Ovary (tissue), 9 donors: Measurements from ENCODE around the gene PHF14. TPM values are rescaled to one million over a fixed set of nuclear protein-coding genes. Genes with fewer than 3 reads are reported as not detected.
A peak's percentile ranks its signal among the peaks of the same experiment; 100 is the strongest.

Experiments
- DNase-seq, 5 donors: peaks; one replicate each; pipeline ENCODE4 v3.0.0-alpha.2; 2019 to 2020
- H3K27ac ChIP-seq, 2 donors: fragments of 200-600 bp; one replicate each; pipeline versions ENCODE4 v1.5.1 to v1.8.0; 2019 to 2022
- H3K27me3 ChIP-seq: fragments of 200-600 bp; one replicate; pipeline ENCODE4 v1.8.0; 2022
- H3K36me3 ChIP-seq: fragments of 200-600 bp; sonication (generic); one replicate; pipeline ENCODE4 v1.5.1; 2019
- H3K4me1 ChIP-seq: one replicate; pipeline ENCODE4 v1.8.1; 2013; ENCODE audit warnings: mild to moderate bottlenecking, moderate library complexity; ENCODE audit not compliant: insufficient read depth
- H3K4me3 ChIP-seq: fragments of 200-600 bp; sonication (generic); one replicate; pipeline ENCODE4 v1.5.1; 2017
- H3K9me3 ChIP-seq, 2 donors: fragments of 200-600 bp in 1 of 2; sonication (generic) in 1 of 2; one replicate each; pipeline versions ENCODE4 v1.5.1 to v1.8.1; 2013 to 2019; ENCODE audit warnings: mild to moderate bottlenecking in 1 of 2, moderate library complexity in 1 of 2
- EP300 ChIP-seq: sonication (generic); formaldehyde crosslinking; IDR thresholded peaks from one replicate; pipeline ENCODE4 v1.6.1; 2017; ENCODE audit warnings: antibody characterized with exemption
- POLR2A ChIP-seq: fragments of 450-650 bp; IDR thresholded peaks from one replicate; pipeline ENCODE4 v1.6.1; 2017; ENCODE audit warnings: antibody characterized with exemption, mild to moderate bottlenecking, moderate library complexity
- WGBS, 3 donors: extraction: QIAGEN DNeasy Blood & Tissue Kit in 1 of 3; methylation state at CpG; one replicate each; pipeline versions ENCODE4 v1.1.5 to v1.1.7; 2013 to 2017; 5-methylcytosine and 5-hydroxymethylcytosine counted together
- intact Hi-C, 4 donors: fragments of 100-400 bp; cut with DNase I; formaldehyde crosslinking; loops; one replicate each; pipeline versions ENCODE4 v1.11.0 to v1.15.1; 2022 to 2023
- polyA plus RNA-seq, 2 donors: library from polyadenylated mRNA; stranded (reverse); fragments of 200-250 nt in 1 of 2; fragments of 350-450 nt in 1 of 2; fragmentation: Illumina TruSeq in 1 of 2; extraction: RNeasy Lipid Tissue Mini Kit (QIAGEN cat#74804) in 1 of 2; gene quantifications; one replicate each; pipeline ENCODE4 v1.2.3, GENCODE V29; 2013 to 2014
- total RNA-seq, 7 donors: library from RNA; depleted of rRNA in 2 of 7; stranded (reverse); fragments of >200 nt in 2 of 7; fragmentation: NEBNext Ultra II Directional in 3 of 7; extraction: Animal tissue kit (Norgen Biotek cat#: 25700) in 3 of 7; gene quantifications; one replicate each; pipeline versions ENCODE4 v1.1.0 to v1.2.4, GENCODE V29; 2016 to 2023
- TF ChIP-seq, protein P1 (sequence below), 3 donors: fragments of 450-650 bp in 2 of 3; fragments of 200-600 bp in 1 of 3; IDR thresholded peaks; one replicate each; pipeline versions ENCODE4 v1.5.1 to v1.8.0; 2016 to 2022; ENCODE audit warnings: antibody characterized with exemption in 3 of 3, mild to moderate bottlenecking in 1 of 3
- donor health status: DM: no; HTN: no; CAD: no; lungs with moderate emphysema.
- donor health status: DM: no; HTN: no; CAD: no.
- donor health status: Bipolar disorder and iron deficiency.
- donor health status: DM: yes; HTN: yes; CAD: no.
- donor health status: DM: no; HTN: no; CAD: no.
- donor health status: DM: yes; HTN: yes; CAD: no.

The PHF14 gene
- total and polyA plus RNA-seq, 9 donors = 20.2 to 41.8 (median 32.0) TPM

GRCh38 chr7:11210374-11210773, 236.7 kb downstream of the PHF14 start:
- Histone ChIP-seq H3K27me3 (no peaks in the 10 kb centered on the region), H3K36me3 (no peaks in the 10 kb centered on the region), H3K4me1 (peaks cover 12% of the 10 kb centered on the region), H3K27ac (no peak overlapping the region), H3K9me3 (no peaks in the 10 kb centered on the region), H3K4me3 (no peak overlapping the region)
- intact Hi-C loops = no loop called here
- WGBS, 3 donors = 95 to 98% (median 96%) methylated on average over 2 of the region's 2 CpGs
- no peak for DNase-seq
- TF ChIP-seq EP300 = no peak

- no peaks in the 10 kb centered on the region for H3K36me3 ChIP-seq
- WGBS, 3 donors = 11 to 20% (median 11%) methylated on average over 4 of the region's 4 CpGs
- DNase-seq = peak in 4 of 5 donors; percentile 39 to 72 (median 50)
- no peaks in the 10 kb centered on the region for H3K9me3 ChIP-seq
- no peaks in the 10 kb centered on the region for H3K27me3 ChIP-seq
- no peak overlapping the region for H3K4me3 ChIP-seq
- H3K4me1 ChIP-seq = peaks cover 11% of the 10 kb centered on the region
- TF ChIP-seq EP300 (no peak), POLR2A (no peak)
- TF ChIP-seq, protein P1, sequence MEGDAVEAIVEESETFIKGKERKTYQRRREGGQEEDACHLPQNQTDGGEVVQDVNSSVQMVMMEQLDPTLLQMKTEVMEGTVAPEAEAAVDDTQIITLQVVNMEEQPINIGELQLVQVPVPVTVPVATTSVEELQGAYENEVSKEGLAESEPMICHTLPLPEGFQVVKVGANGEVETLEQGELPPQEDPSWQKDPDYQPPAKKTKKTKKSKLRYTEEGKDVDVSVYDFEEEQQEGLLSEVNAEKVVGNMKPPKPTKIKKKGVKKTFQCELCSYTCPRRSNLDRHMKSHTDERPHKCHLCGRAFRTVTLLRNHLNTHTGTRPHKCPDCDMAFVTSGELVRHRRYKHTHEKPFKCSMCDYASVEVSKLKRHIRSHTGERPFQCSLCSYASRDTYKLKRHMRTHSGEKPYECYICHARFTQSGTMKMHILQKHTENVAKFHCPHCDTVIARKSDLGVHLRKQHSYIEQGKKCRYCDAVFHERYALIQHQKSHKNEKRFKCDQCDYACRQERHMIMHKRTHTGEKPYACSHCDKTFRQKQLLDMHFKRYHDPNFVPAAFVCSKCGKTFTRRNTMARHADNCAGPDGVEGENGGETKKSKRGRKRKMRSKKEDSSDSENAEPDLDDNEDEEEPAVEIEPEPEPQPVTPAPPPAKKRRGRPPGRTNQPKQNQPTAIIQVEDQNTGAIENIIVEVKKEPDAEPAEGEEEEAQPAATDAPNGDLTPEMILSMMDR (IDR thresholded peaks at IDR 0.05) = peak; percentile 67 to 69 (median 68)
- intact Hi-C loops = no loop called here
- peak overlapping the region in 1 of 2 donors; percentile 16 for H3K27ac ChIP-seq
These were observed 238.5 kb downstream of the PHF14 start for GRCh38 chr7:11212080-11212711.

- H3K36me3 ChIP-seq = no peaks in the 10 kb centered on the region
- peaks cover 8% of the 10 kb centered on the region for H3K4me1 ChIP-seq
- no peak overlapping the region for H3K4me3 ChIP-seq
- intact Hi-C loops = no loop called here
- H3K27me3 ChIP-seq = no peaks in the 10 kb centered on the region
- no peak for TF ChIP-seq POLR2A
- no peak for TF ChIP-seq EP300
- TF ChIP-seq, protein P1 (IDR thresholded peaks at IDR 0.05) = no peak
- H3K9me3 ChIP-seq = no peaks in the 10 kb centered on the region
- WGBS, 3 donors = 3 to 9% (median 4%) methylated on average over 1 of the region's 1 CpG
- H3K27ac ChIP-seq = no peak overlapping the region
- DNase-seq = no peak
These were observed 239.1 kb downstream of the PHF14 start for GRCh38 chr7:11212816-11213215.

DNA sequence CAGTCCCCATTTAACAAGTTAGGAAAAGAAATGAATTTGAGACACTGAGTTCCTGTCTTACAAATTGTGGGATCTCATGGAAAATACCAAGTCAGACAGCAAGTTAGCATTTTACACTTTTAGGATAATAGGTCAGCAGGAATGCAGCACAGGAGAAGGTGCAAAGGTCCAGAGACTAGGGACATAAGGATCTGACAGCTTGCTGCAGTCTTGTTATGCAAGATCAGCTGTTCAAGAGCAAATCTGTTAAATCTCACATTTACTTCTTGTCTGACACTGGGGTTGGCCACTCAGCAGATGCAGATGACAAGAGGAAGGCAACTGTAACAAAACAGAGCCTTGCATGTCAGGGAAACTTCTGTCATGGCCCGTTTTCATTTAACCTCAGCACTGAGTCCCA, 239.6 kb downstream of the PHF14 start:
- no peak for DNase-seq
- WGBS, 3 donors = 29 to 76% (median 63%) methylated on average over 1 of the region's 1 CpG
- Histone ChIP-seq H3K27me3 (no peaks in the 10 kb centered on the region), H3K36me3 (no peaks in the 10 kb centered on the region), H3K4me1 (peaks cover 6% of the 10 kb centered on the region), H3K4me3 (no peak overlapping the region), H3K9me3 (no peaks in the 10 kb centered on the region), H3K27ac (no peak overlapping the region)
- intact Hi-C loops = no loop called here
- TF ChIP-seq POLR2A (no peak), EP300 (no peak)
- TF ChIP-seq, protein P1 (IDR thresholded peaks at IDR 0.05) = no peak

DNA sequence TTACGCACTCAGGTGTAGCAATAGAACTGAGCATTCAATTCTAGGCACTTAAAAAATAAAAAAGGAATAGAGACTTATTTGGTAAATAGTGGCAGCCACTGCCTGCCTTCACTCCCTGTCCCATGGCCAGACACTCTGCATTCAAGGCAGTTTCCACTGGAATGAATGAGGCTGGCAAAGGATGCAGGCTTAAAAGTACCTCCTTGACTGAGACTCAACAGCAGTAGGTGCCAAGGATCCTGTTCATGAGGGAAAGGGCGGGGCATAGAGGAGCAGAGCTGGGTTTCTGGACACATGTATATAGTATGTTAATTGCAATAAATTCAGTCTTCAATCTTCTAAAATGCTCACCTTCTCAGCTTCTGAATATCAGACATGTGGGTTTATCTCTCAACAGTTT, 242.6 kb downstream of the PHF14 start:
- no peaks in the 10 kb centered on the region for H3K9me3 ChIP-seq
- H3K4me1 ChIP-seq = peaks cover 5% of the 10 kb centered on the region
- no peaks in the 10 kb centered on the region for H3K36me3 ChIP-seq
- H3K27me3 ChIP-seq = no peaks in the 10 kb centered on the region
- no peak overlapping the region for H3K4me3 ChIP-seq
- no peak for DNase-seq
- H3K27ac ChIP-seq = no peak overlapping the region
- 97 to 98% (median 98%) methylated on average over 2 of the region's 2 CpGs for WGBS, 3 donors
- TF ChIP-seq POLR2A (no peak), EP300 (no peak)
- TF ChIP-seq, protein P1 (IDR thresholded peaks at IDR 0.05) = no peak
- intact Hi-C loops = no loop called here
